HCT116 (cell line): ENCODE data around the gene NT5C1B. TPM values are rescaled to one million over a fixed set of nuclear protein-coding genes. Genes with fewer than 3 reads are reported as not detected.

Experiments used
- ATAC-seq: fragments of 200-7000 bp; cut with Tn5 transposase; 2 replicates; pipeline ENCODE4 v1.9.1; 2020; ENCODE audit warnings: mild to moderate bottlenecking, moderate library complexity
- BruUV-seq: library from RNA; stranded (reverse); fragments of 400-500 nt; replicated peaks from 2 replicates; lab custom pipeline; 2021; lab: Mats Ljungman, UMichigan
- CTCF ChIA-PET: fragments of 300-600 bp; sonication (Branson Sonifier 250); formaldehyde crosslinking; loops from one replicate; lab custom pipeline; 2021; ENCODE audit warnings: antibody characterized with exemption; lab: Charles Lee
- POLR2A ChIA-PET: fragments of 300-600, 350-600 bp; sonication (Branson Sonifier 250); formaldehyde crosslinking; loops from one replicate; lab custom pipeline; 2021; ENCODE audit warnings: antibody characterized with exemption; lab: Charles Lee
- RAD21 ChIA-PET, 2 experiments: fragments of 300-600 bp; sonication (Branson Sonifier 250); formaldehyde crosslinking; loops; one replicate each; lab custom pipeline; 2023; ENCODE audit warnings: low total read pairs in 2 of 2; ENCODE audit not compliant: uncharacterized antibody in 2 of 2, unreplicated experiment in 2 of 2, low non-redundant PET in 1 of 2; lab: Charles Lee
- DNase-seq: peaks from one replicate; pipeline ENCODE4 v3.0.0-alpha.2; 2010; ENCODE audit warnings: low read depth, low spot score
- H2AFZ ChIP-seq: fragments of 200-600 bp; shearing (Covaris generic), sonication (generic); 2 replicates; pipeline ENCODE4 v1.6.1; 2017; ENCODE audit warnings: low read depth, mixed run types, mixed read lengths, antibody characterized with exemption, low read length; ENCODE audit not compliant: poor library complexity, severe bottlenecking
- H3K27ac ChIP-seq: 2 replicates; pipeline ENCODE4 v1.5.1; 2012; ENCODE audit warnings: low read depth, low read length
- H3K27me3 ChIP-seq: fragments of 200-600 bp; sonication (generic); 2 replicates; pipeline ENCODE4 v1.6.1; 2016; ENCODE audit warnings: mixed run types, low read length, mixed read lengths; ENCODE audit not compliant: insufficient read depth
- H3K36me3 ChIP-seq, 2 experiments: fragments of 200-500 bp in 1 of 2; fragments of 200-600 bp in 1 of 2; sonication (Bioruptor generic) in 1 of 2; sonication (generic) in 1 of 2; 2 replicates each; pipeline versions ENCODE4 v1.5.1 to v1.6.1; 2014 to 2016; ENCODE audit warnings: low read length in 2 of 2, inconsistent platforms in 1 of 2, mixed read lengths in 1 of 2, mixed run types in 1 of 2; ENCODE audit not compliant: insufficient read depth in 2 of 2, control insufficient read depth in 1 of 2
- H3K4me1 ChIP-seq, 2 experiments: fragments of 200-600 bp in 1 of 2; sonication (generic) in 1 of 2; 2 replicates each; pipeline versions ENCODE4 v1.5.1 to v1.6.1; 2012 to 2017; ENCODE audit warnings: low read length in 2 of 2, inconsistent platforms in 1 of 2, mild to moderate bottlenecking in 1 of 2, mixed read lengths in 1 of 2, mixed run types in 1 of 2, moderate library complexity in 1 of 2; ENCODE audit not compliant: insufficient read depth in 2 of 2, control insufficient read depth in 1 of 2
- H3K4me2 ChIP-seq: fragments of 200-600 bp; sonication (generic); 2 replicates; pipeline ENCODE4 v1.6.1; 2017; ENCODE audit warnings: mixed run types, low read length, mixed read lengths
- H3K4me3 ChIP-seq, 2 experiments: fragments of 200-600 bp in 1 of 2; sonication (generic) in 1 of 2; replicated peaks in 1 of 2; 2 replicates each; pipeline ENCODE4 v1.5.1; 2011 to 2016; ENCODE audit warnings: low read length in 2 of 2, control low read depth in 1 of 2, low read depth in 1 of 2, mild to moderate bottlenecking in 1 of 2, mixed read lengths in 1 of 2, mixed run types in 1 of 2
- H3K79me2 ChIP-seq: fragments of 200-600 bp; sonication (generic); 2 replicates; pipeline ENCODE4 v1.6.1; 2017; ENCODE audit warnings: mild to moderate bottlenecking, mixed run types, low read length, moderate library complexity, mixed read lengths; ENCODE audit not compliant: insufficient read depth
- H3K9ac ChIP-seq: fragments of 200-600 bp; sonication (generic); 2 replicates; pipeline ENCODE4 v1.6.1; 2016; ENCODE audit warnings: low read length, mixed read lengths
- H3K9me2 ChIP-seq: fragments of 200-600 bp; sonication (generic), shearing (Covaris generic); 2 replicates; pipeline ENCODE4 v1.6.1; 2017; ENCODE audit warnings: mixed run types, mild to moderate bottlenecking, moderate library complexity; ENCODE audit not compliant: insufficient read depth
- H3K9me3 ChIP-seq, 2 experiments: fragments of 200-500 bp in 1 of 2; fragments of 200-600 bp in 1 of 2; sonication (Bioruptor generic) in 1 of 2; sonication (generic) in 1 of 2; 2 replicates each; pipeline ENCODE4 v1.6.1; 2014 to 2017; ENCODE audit warnings: low read length in 2 of 2, mixed read lengths in 2 of 2, inconsistent platforms in 1 of 2, low read depth in 1 of 2, mild to moderate bottlenecking in 1 of 2, mixed run types in 1 of 2, moderate library complexity in 1 of 2; ENCODE audit not compliant: control insufficient read depth in 1 of 2, insufficient read depth in 1 of 2
- H4K20me1 ChIP-seq: fragments of 200-600 bp; sonication (generic), shearing (Covaris generic); 2 replicates; pipeline ENCODE4 v1.6.1; 2017; ENCODE audit warnings: mixed run types, mild to moderate bottlenecking, moderate library complexity; ENCODE audit not compliant: insufficient read depth
- CBX3 ChIP-seq: IDR thresholded peaks from 2 replicates; pipeline ENCODE4 v1.6.1; 2012; ENCODE audit warnings: low read depth
- CEBPB ChIP-seq: IDR thresholded peaks from 2 replicates; pipeline ENCODE4 v1.6.1; 2012; ENCODE audit warnings: low read depth
- EGR1 ChIP-seq: IDR thresholded peaks from 2 replicates; pipeline ENCODE4 v1.6.1; 2012; ENCODE audit warnings: low read depth
- EZH2 ChIP-seq: fragments of 200-600 bp; sonication (generic); IDR thresholded peaks from 2 replicates; pipeline ENCODE4 v1.6.1; 2017; ENCODE audit warnings: antibody characterized with exemption, mixed run types
- FOSL1 ChIP-seq: IDR thresholded peaks from 2 replicates; pipeline ENCODE4 v1.6.1; 2012; ENCODE audit warnings: low read depth
- JUND ChIP-seq: IDR thresholded peaks from 2 replicates; pipeline ENCODE4 v1.6.1; 2012
- POLR2A ChIP-seq: IDR thresholded peaks from 2 replicates; pipeline ENCODE4 v1.7.0; 2011; ENCODE audit warnings: borderline replicate concordance; ENCODE audit not compliant: insufficient read depth, insufficient read length; ENCODE audit errors: extremely low read depth
- RAD21 ChIP-seq: IDR thresholded peaks from 2 replicates; pipeline ENCODE4 v1.6.1; 2012; ENCODE audit warnings: low read depth, mild to moderate bottlenecking
- SP1 ChIP-seq: IDR thresholded peaks from 2 replicates; pipeline ENCODE4 v1.6.1; 2012; ENCODE audit warnings: low read depth
- TCF7L2 ChIP-seq: IDR thresholded peaks from 2 replicates; pipeline ENCODE4 v1.7.0; 2011; ENCODE audit warnings: borderline replicate concordance, inconsistent platforms; ENCODE audit not compliant: insufficient read depth, insufficient read length; ENCODE audit errors: extremely low read depth
- YY1 ChIP-seq: IDR thresholded peaks from 2 replicates; pipeline ENCODE4 v1.6.1; 2011; ENCODE audit warnings: low read length, low read depth, moderate library complexity, mild to moderate bottlenecking; ENCODE audit not compliant: insufficient replicate concordance; ENCODE audit errors: extremely low read depth
- ZFX ChIP-seq: fragments of 450-650 bp; IDR thresholded peaks from 2 replicates; pipeline ENCODE4 v1.6.1; 2017
- ZNF274 ChIP-seq: fragments of 200-500 bp; sonication (Bioruptor generic); IDR thresholded peaks from 2 replicates; pipeline ENCODE4 v1.6.1; 2014; ENCODE audit warnings: mild to moderate bottlenecking, low read depth, low read length, inconsistent platforms
- intact Hi-C: fragments of 100-400 bp; cut with micrococcal nuclease; formaldehyde crosslinking; loops from 2 replicates; pipeline ENCODE4 v1.10.0; 2022
- total RNA-seq: library from RNA; stranded (reverse); gene quantifications from one replicate; pipeline ENCODE4 v1.2.1, GENCODE V29; 2021; ENCODE audit not compliant: unreplicated experiment
- TF ChIP-seq, protein P1 (sequence below): IDR thresholded peaks from 2 replicates; pipeline ENCODE4 v1.6.1; 2012
- TF ChIP-seq, protein P2 (sequence below): IDR thresholded peaks from 2 replicates; pipeline ENCODE4 v1.6.1; 2011; ENCODE audit warnings: mild to moderate bottlenecking, low read length, moderate library complexity; ENCODE audit not compliant: insufficient replicate concordance; ENCODE audit errors: extremely low read depth
- TF ChIP-seq, protein P3 (sequence below), 3 experiments: fragments of 200-600 bp in 1 of 3; sonication (generic) in 1 of 3; IDR thresholded peaks in 2 of 3; conservative IDR thresholded peaks in 1 of 3; 2 replicates each; pipeline ENCODE4 v1.5.1; 2012 to 2017; ENCODE audit warnings: low read depth in 2 of 3, low read length in 2 of 3, antibody characterized with exemption in 1 of 3, borderline replicate concordance in 1 of 3, control low read depth in 1 of 3, mild to moderate bottlenecking in 1 of 3, mixed read lengths in 1 of 3, mixed run types in 1 of 3, moderate library complexity in 1 of 3; ENCODE audit not compliant: insufficient read depth in 1 of 3

Gene NT5C1B
- total RNA-seq, 1 experiment from 2014 or later = not detected

DNA sequence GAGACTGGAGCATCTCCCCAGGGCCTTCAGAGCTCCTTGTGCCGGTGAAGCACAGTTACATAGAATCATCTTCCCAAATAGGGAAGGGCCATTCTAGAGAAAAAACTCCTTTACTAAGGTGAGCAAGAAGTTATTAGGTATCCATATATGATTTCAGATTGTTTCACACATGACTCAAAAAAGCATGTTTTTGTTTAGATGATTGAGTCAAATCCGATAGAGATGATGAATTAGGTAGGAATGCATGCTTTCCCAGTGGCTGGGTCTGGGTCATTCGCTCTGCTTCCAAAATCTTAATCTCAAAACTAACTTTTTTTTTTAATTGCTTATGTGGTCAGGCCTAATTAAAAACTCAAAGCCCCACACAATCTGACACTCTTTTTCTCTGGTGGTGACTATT, 3.8 kb downstream of the NT5C1B start:
- no peak for ATAC-seq
- no TSS peak for BruUV-seq
- intact Hi-C loops = no loop called here

More for the DNA sequence above, 3.8 kb downstream of the NT5C1B start:
- ChIA-PET RAD21 (no interaction called here), CTCF (no interaction called here), POLR2A (no interaction called here)
- H3K4me1 ChIP-seq = no peaks in the 10 kb centered on the region
- no peak overlapping the region for H2AFZ ChIP-seq
- H4K20me1 ChIP-seq = no peaks in the 10 kb centered on the region
- H3K9me3 ChIP-seq = no peaks in the 10 kb centered on the region
- no peaks in the 10 kb centered on the region for H3K27me3 ChIP-seq
- no peak overlapping the region for H3K4me3 ChIP-seq
- no peaks in the 10 kb centered on the region for H3K9me2 ChIP-seq
- no peak for DNase-seq
- no peaks in the 10 kb centered on the region for H3K79me2 ChIP-seq
- no peaks in the 10 kb centered on the region for H3K36me3 ChIP-seq
- H3K4me2 ChIP-seq = no peak overlapping the region
- no peak overlapping the region for H3K27ac ChIP-seq
- TF ChIP-seq CBX3 (no peak), SP1 (no peak), POLR2A (no peak), JUND (no peak), ZFX (no peak), ZNF274 (no peak), FOSL1 (no peak), TCF7L2 (no peak), EGR1 (no peak), RAD21 (no peak), CEBPB (no peak), YY1 (no peak), EZH2 (no peak)
- TF ChIP-seq, protein P1, sequence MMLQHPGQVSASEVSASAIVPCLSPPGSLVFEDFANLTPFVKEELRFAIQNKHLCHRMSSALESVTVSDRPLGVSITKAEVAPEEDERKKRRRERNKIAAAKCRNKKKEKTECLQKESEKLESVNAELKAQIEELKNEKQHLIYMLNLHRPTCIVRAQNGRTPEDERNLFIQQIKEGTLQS = no peak
- TF ChIP-seq, protein P2, sequence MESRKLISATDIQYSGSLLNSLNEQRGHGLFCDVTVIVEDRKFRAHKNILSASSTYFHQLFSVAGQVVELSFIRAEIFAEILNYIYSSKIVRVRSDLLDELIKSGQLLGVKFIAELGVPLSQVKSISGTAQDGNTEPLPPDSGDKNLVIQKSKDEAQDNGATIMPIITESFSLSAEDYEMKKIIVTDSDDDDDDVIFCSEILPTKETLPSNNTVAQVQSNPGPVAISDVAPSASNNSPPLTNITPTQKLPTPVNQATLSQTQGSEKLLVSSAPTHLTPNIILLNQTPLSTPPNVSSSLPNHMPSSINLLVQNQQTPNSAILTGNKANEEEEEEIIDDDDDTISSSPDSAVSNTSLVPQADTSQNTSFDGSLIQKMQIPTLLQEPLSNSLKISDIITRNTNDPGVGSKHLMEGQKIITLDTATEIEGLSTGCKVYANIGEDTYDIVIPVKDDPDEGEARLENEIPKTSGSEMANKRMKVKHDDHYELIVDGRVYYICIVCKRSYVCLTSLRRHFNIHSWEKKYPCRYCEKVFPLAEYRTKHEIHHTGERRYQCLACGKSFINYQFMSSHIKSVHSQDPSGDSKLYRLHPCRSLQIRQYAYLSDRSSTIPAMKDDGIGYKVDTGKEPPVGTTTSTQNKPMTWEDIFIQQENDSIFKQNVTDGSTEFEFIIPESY = no peak
- TF ChIP-seq, protein P3, sequence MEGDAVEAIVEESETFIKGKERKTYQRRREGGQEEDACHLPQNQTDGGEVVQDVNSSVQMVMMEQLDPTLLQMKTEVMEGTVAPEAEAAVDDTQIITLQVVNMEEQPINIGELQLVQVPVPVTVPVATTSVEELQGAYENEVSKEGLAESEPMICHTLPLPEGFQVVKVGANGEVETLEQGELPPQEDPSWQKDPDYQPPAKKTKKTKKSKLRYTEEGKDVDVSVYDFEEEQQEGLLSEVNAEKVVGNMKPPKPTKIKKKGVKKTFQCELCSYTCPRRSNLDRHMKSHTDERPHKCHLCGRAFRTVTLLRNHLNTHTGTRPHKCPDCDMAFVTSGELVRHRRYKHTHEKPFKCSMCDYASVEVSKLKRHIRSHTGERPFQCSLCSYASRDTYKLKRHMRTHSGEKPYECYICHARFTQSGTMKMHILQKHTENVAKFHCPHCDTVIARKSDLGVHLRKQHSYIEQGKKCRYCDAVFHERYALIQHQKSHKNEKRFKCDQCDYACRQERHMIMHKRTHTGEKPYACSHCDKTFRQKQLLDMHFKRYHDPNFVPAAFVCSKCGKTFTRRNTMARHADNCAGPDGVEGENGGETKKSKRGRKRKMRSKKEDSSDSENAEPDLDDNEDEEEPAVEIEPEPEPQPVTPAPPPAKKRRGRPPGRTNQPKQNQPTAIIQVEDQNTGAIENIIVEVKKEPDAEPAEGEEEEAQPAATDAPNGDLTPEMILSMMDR (IDR thresholded peaks at IDR 0.05 in 2 of 3, conservative IDR thresholded peaks at IDR 0.05 in 1 of 3; ENCODE audit: borderline replicate concordance in 1 of 3, insufficient read depth in 1 of 3, low read depth in 2 of 3, low read length in 2 of 3) = no peak
- H3K9ac ChIP-seq = no peak overlapping the region
